GM19467 (cell line): ENCODE results near the gene MAN2B2.

Experiments used
- ATAC-seq: cut with Tn5 transposase; IDR thresholded peaks from one replicate; pipeline ENCODE4 v1.9.1; 2021; ENCODE audit warnings: mild to moderate bottlenecking, moderate library complexity; ENCODE audit not compliant: unreplicated experiment

MAN2B2 gene

DNA sequence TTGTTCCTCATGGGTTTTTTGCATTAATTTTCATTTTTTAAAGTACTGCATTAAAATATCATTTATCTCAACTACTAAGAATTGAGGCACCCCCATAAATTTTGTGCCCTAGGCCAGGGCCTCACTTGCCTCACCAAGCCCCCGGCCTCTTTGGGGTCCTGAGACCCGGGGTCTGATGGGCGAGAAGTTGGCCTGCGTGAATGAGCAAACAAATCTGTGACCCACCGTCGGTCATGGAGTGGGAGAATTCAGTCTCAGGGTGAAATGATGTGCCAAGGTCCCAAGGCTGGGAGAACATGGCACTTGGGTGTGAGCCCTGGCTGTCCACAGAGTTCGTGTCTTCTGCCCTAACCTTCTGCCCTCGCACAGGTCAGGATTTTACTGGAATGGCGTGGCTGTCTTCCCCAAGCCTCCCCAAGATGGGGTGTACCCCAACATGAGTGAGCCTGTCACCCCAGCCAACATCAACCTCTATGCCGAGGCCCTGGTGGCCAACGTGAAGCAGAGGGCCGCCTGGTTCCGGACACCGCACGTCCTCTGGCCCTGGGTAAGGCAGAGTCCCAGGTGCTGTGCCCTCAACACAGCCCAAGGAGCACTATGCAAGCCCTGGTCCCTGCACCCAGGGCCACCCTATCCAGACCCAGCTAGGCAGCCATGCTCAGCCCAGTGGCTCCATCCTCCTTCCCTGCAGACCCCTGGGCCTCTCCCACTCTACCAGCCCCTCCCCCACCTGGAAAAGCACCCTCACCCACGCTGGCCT lies 18.0 kb downstream of the MAN2B2 start:
- ATAC-seq, result no peak

DNA sequence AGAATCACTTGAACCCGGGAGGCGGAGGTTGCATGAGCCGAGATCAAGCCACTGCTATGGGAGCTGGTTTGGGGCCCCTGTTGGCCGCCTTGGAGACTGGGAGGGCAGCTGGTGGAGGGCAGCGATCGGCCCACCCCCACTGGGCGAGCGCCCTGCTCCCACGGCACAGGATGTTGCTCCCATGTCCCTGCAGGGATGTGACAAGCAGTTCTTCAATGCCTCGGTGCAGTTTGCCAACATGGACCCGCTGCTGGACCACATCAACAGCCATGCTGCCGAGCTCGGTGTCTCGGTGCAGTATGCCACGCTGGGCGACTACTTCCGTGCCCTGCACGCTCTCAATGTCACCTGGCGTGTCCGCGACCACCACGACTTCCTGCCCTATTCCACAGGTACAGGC lies 19.4 kb downstream of the MAN2B2 start:
- no peak for ATAC-seq

DNA sequence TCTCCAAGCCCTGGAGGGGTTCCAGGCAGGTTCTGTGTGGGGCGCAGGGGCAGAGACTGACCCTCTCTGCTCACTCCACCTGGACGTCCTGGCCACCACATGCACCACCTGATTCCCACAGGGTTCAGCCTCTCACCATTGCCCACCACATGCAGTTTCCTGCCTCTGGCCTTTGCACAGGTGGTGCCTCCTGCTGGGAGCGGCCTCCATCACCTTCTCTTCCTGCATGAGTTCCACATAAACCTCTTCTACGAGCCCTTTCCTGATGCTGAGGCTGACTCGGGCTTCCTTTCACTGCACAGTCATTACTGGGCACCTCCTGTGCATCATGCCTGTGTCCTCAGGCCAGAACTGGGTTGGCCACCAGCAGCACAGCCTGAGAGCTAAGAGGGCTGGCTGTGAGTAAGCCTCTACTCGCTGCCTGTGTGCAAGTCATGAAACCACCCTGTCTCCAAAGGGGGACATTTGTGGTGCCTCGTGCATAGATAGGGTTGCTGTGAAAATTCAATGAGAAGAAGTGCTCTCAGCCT lies 19.9 kb downstream of the MAN2B2 start:
- ATAC-seq, result no peak

DNA sequence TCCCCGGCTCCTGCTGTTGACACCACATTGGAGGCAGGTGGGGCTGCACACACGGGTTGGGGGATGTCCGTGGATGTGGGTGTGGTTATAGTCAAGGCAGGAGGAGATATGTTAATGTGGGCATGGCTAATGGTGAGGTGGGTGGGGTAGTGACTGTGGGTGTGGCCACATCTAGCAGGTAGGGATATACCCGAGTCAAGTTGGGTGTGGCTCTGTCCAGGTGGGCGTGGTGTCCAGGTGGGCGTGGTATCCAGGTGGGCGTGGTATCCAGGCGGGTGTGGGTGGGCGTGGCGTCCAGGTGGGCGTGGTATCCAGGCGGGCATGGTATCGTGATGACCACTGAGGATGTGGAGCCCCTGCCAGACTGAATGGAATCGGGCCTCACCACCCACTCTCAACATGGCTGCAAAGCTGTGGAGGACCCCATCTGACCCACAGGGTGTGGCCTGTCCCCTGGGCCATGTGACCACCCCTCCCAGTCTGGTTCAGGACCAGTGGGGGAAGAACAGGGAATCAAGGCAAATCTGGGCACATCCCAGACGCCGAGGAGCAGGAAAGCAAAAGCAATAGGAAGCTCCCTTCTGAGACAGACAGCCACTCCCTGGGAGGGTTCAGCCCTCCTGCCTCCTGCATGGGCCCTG lies 21.0 kb downstream of the MAN2B2 start:
- no peak for ATAC-seq

DNA sequence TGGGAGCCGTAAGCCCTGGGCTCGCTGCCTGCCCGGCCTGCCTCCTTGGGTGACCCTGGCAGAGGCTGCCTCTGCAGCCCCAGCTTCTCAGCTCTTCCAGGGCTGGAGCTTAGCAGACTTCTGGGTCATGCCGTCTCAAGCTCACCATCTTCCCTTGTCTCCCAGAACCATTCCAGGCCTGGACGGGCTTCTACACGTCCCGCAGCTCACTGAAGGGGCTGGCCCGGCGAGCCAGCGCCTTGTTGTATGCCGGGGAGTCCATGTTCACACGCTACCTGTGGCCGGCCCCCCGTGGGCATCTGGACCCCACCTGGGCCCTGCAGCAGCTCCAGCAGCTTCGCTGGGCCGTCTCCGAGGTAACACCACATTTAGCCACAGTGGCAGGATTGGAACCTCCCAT lies 22.0 kb downstream of the MAN2B2 start:
- ATAC-seq, result no peak

GRCh38 chr4:6598127-6598526 lies 23.1 kb downstream of the MAN2B2 start:
- ATAC-seq, result no peak

- no peak for ATAC-seq
Measured at GRCh38 chr4:6598641-6599040, 23.7 kb downstream of the MAN2B2 start.

- no peak for ATAC-seq
Measured at GRCh38 chr4:6601661-6602250, 26.8 kb downstream of the MAN2B2 start.

DNA sequence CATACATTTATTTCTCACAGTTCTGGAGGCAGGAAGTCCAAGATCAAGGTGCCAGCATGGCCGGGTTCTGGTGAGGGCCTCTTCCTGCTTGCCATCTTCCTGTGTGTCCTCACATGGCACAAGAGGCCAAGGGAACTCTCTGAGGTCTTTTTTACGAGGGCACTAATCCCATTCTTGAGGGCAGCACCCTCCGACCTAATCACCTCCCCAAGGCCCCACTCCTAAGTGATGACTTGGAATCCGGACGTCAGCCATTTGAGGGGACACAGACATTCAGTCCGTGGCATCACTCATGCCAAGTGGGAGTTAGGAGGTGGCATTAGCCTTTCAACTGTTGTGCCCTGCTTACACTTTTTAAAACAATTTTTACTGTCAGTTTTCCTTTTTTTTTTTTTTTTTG lies 27.3 kb downstream of the MAN2B2 start:
- ATAC-seq, result no peak

DNA sequence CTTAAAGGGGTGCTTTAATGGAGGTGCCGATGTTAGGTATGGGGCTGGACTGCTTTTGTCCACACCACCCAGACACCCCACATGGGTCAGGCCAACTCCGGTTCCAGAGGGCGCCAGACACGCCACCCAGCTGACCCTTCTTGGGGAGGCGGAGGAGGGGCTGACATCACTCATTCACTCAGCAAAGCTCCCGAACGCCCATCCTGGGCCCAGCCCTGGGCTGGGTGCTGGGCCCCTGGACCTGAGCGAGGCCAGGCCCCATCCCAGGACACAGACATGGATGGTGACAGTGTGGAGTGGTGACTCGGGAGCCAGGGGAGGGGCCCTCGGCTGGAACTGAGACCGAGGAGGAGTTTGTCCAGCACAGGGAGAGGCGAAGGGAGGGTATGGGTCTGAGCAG lies 28.1 kb downstream of the MAN2B2 start:
- ATAC-seq, result no peak

- ATAC-seq, result no peak
Measured at GRCh38 chr4:6605114-6605513, 30.1 kb downstream of the MAN2B2 start.

- no peak for ATAC-seq
Measured at GRCh38 chr4:6605605-6606004, 30.6 kb downstream of the MAN2B2 start.

- ATAC-seq, result no peak
Measured at GRCh38 chr4:6606465-6607235, 31.7 kb downstream of the MAN2B2 start.

DNA sequence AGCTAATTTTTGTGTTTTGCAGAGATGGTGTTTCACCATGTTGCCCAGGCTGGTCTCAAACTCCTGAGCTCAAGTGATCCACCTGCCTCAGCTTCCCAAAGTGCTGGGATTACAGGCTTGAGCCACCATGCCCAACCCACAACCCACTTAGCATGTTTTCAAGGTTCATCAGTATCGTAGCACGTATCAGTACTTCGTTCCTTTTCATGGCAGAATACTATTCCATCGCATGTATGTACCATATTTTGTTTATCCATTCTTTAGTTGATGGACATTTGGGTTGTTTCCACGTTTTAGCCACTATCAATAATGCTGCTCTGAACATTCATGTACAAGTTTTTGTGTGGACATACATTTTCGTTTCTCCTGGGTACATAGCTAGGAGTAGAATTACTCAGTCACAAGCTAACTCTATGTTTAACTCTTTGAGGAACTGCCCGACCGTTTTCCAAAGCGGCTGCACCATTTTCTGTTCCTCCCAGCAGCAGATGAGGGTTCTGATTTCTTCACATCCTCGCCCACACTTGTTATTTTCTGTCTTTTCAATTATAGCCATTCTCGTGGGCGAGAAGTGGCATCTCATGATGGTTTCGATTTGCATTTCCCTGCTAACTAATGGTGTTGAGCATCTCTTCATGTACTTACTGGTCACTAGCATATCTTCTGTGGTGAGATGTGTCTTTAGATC lies 32.5 kb downstream of the MAN2B2 start:
- ATAC-seq, result no peak

GRCh38 chr4:6608758-6609414 lies 33.9 kb downstream of the MAN2B2 start:
- no peak for ATAC-seq

GRCh38 chr4:6609415-6610079 lies 34.6 kb downstream of the MAN2B2 start:
- no peak for ATAC-seq

DNA sequence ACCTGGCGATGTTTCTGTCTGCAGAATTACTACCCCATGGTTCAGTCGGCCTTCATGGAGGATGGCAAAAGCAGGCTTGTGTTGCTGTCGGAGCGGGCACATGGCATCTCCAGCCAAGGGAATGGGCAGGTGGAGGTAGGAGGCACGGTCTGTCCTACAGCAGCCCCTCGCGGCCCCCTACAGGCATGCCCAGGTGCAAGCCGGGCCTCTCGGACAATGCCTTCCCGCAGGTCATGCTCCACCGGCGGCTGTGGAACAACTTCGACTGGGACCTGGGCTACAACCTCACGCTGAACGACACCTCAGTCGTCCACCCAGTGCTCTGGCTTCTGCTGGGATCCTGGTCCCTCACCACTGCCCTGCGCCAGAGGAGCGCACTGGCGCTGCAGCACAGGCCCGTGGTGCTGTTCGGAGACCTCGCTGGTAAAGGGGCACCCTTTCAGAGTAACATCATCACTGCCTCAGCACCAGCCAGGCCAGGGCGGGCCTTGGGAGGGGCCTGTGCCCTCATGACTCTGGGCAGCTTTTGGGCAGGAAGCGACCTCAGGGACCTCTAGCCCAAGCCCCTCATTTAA lies 36.0 kb downstream of the MAN2B2 start:
- ATAC-seq, result no peak

GRCh38 chr4:6612961-6613675 lies 38.1 kb downstream of the MAN2B2 start:
- ATAC-seq, result no peak
